Activated naive CD4-positive, alpha-beta T cell treated with anti-CD3 and anti-CD28 coated beads, Interleukin-2, amount 50 U/mL, for 72 hours (primary cell): Measurements from ENCODE around the gene JAG2. TPM values are rescaled to one million over a fixed set of nuclear protein-coding genes. Genes with fewer than 3 reads are reported as not detected.
"Not testable (repeated sequence)": the region's sequence is repeated elsewhere in the genome, so short reads cannot be mapped to it uniquely, and the experiment has no call there.

ENCODE experiments used
- ATAC-seq, 2 donors: fragments of 150-1000 bp; cut with Tn5 transposase; 2 replicates each; pipeline ENCODE4 v1.10.0; 2021; ENCODE audit warnings: mild to moderate bottlenecking in 2 of 2, moderate library complexity in 2 of 2
- DNase-seq, 2 donors: peaks; one replicate each; pipeline ENCODE4 v3.0.0; 2021 to 2022; ENCODE audit warnings: low spot score in 2 of 2
- H3K27ac Mint-ChIP-seq, 2 donors: one replicate each; pipeline ENCODE4 v1.8.0; 2022; ENCODE audit warnings: mild to moderate bottlenecking in 2 of 2, mixed read lengths in 2 of 2
- H3K36me3 Mint-ChIP-seq, 2 donors: one replicate each; pipeline ENCODE4 v1.8.0; 2022; ENCODE audit warnings: mixed read lengths in 2 of 2
- H3K9me3 Mint-ChIP-seq, 2 donors: one replicate each; pipeline ENCODE4 v1.8.0; 2022; ENCODE audit warnings: mixed read lengths in 2 of 2
- total RNA-seq, 2 donors: library from RNA; stranded (reverse); gene quantifications; one replicate each; pipeline ENCODE4 v1.2.3, GENCODE V29; 2022

The JAG2 gene
- total RNA-seq, 2 donors from 2014 or later: 4.3 to 10.5 TPM

- ATAC-seq (no peak), DNase-seq (no peak)
- Mint-ChIP-seq H3K36me3 (peaks cover 10 to 11% of the 10 kb centered on the region in 2 donors), H3K27ac (no peak overlapping the region), H3K9me3 (peaks cover 6 to 10% of the 10 kb centered on the region in 2 donors)
Observed at GRCh38 chr14:105126981-105127329, 41.6 kb downstream of the JAG2 start.

- ATAC-seq (no peak), DNase-seq (no peak)
- Mint-ChIP-seq H3K9me3 (peaks cover 6 to 13% of the 10 kb centered on the region in 2 donors), H3K27ac (no peak overlapping the region), H3K36me3 (peaks cover 16% of the 10 kb centered on the region in 2 donors)
Observed at GRCh38 chr14:105126126-105126980, 42.2 kb downstream of the JAG2 start.

- no peak for ATAC-seq
Observed at GRCh38 chr14:105124823-105125222, 43.8 kb downstream of the JAG2 start.

GRCh38 chr14:105123981-105124765, 44.4 kb downstream of the JAG2 start:
- Mint-ChIP-seq H3K9me3 (peaks cover 10 to 21% of the 10 kb centered on the region in 2 donors), H3K36me3 (peaks cover 21% of the 10 kb centered on the region in 2 donors), H3K27ac (no peak overlapping the region)
- ATAC-seq (no peak), DNase-seq (no peak)

More at GRCh38 chr14:105124823-105125222, 43.8 kb downstream of the JAG2 start:
- Mint-ChIP-seq H3K36me3 (peaks cover 21 to 26% of the 10 kb centered on the region in 2 donors), H3K27ac (no peak overlapping the region), H3K9me3 (peaks cover 10 to 21% of the 10 kb centered on the region in 2 donors)
- DNase-seq: no peak

DNA sequence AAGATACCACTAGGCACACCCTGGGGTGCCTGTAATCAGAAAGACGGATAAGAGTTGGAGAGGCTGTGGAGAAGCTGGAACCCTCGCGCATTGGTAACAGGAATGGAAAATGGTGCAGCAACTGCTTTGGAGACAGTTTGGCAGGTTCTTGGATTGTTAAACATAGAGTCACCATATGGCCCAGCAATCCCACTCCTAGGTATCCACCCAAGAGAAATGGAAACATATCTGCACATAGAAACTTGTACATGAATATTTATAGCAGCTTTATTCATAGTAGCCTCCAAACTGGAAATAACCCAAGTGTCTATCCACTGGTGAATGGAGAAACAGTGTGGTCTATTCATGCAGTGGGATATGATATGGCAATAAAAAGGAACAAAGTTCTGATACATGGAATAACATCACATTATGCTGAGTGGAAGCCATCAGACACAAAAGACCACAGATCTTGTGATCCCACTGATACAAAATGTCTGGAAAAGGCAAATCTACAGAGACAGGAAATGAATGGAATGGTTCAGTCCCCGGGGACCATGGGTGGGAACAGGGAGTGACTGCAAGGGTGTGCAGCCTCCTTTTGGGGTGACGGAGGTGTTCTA, 45.4 kb downstream of the JAG2 start:
- H3K9me3 Mint-ChIP-seq: peaks cover 10 to 21% of the 10 kb centered on the region in 2 donors
- no peak for DNase-seq
- peaks cover 21% of the 10 kb centered on the region in 2 donors for H3K36me3 Mint-ChIP-seq
- no peak overlapping the region for H3K27ac Mint-ChIP-seq
- no peak for ATAC-seq

DNA sequence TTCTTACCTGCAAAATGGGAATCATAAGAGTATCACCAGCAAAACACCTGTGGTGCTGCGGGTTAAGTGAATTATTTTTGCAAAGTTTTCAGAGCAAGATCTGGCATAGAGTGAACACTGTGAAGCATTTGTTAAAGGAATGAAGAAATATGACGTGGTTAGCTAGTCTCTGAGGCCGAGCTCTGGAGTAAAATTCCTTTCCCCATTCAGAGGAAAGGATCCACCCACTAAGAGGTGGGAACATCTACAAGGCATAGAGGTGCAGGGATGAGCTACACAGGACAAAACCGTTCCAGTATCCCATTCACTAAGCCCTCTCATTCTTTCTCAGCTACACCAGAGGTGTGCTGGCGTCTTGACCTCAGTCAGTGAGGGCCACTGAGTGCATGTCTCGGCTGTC, 48.5 kb downstream of the JAG2 start:
- no peak overlapping the region for H3K27ac Mint-ChIP-seq
- DNase-seq (no peak), ATAC-seq (no peak)
- peaks cover 21% of the 10 kb centered on the region in 2 donors for H3K36me3 Mint-ChIP-seq
- H3K9me3 Mint-ChIP-seq: peaks cover 10 to 21% of the 10 kb centered on the region in 2 donors

DNA sequence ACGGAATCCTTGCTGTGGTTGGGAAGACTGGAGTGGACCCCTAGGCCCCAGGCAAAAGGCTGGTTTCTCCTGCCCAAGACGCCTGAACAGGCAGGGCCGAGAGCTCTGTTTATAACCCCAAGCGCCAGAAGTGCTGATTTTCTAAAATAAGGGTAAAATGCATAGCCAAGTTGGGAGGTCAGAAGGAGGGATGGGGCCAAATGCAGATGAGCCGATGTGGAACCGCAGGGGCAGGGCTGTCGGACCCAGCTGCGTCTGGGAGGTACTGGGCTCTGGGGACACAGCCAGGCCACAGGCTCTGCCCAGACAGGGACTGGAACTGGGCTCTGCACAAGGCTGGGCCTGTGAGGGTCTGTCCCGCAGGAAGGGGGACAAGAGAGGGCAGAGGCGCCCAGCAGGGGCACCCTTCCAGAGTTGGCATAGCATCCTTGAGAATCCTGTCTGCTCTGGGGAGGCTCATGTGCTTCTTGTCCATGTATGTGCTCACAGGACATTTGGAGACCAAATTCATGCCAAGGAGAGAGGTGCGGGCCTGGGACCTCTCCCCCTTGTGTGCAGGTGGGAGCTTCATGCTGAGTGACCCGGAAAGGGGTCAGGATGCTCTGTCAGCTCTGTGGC, 49.1 kb downstream of the JAG2 start:
- ATAC-seq (no peak), DNase-seq (no peak)
- Mint-ChIP-seq H3K9me3 (peaks cover 10 to 21% of the 10 kb centered on the region in 2 donors), H3K27ac (no peak overlapping the region), H3K36me3 (peaks cover 21% of the 10 kb centered on the region in 2 donors)

DNA sequence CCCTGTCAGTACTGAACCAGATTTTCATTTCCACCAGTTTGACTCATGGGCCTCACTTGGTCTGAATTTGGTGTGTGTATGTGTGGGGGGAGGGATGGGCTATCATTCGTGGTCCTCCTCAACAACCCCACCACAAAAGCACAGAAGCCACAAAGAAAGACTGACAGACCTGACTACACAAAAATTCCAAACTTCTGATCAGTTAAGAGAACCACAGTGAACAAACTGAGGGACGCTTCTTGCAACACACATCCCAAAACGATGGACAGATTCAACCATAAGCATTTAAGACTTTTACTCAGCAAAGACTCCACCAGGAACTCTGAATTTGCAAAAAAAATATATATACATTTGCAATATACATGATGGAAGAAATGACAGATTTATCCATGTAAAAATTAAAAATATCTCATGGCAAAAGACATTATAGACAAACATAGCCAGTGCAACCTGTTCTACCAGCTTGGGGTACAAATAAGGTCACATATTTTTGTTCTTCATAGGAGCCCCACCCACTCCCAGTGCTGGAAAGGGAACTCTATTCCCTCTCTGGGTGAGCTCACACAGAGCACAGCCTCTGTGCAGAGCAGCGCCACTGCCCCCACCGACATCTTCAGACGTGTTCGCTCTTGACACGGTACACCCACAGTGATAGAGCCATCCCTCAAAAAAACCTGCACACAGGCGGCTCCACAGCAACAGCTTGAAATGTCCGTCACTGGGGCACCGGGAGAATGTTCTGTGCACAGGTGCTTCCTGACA, 49.7 kb downstream of the JAG2 start:
- DNase-seq (no peak), ATAC-seq (no peak)
- Mint-ChIP-seq H3K36me3 (peaks cover 21% of the 10 kb centered on the region in 2 donors), H3K27ac (no peak overlapping the region), H3K9me3 (peaks cover 10 to 21% of the 10 kb centered on the region in 2 donors)

- Mint-ChIP-seq H3K36me3 (peaks cover 21% of the 10 kb centered on the region in 2 donors), H3K9me3 (peaks cover 10 to 19% of the 10 kb centered on the region in 2 donors), H3K27ac (no peak overlapping the region)
- no peak for ATAC-seq
- no peak for DNase-seq
Observed at GRCh38 chr14:105117710-105118385, 50.7 kb downstream of the JAG2 start.

GRCh38 chr14:105117257-105117646, 51.3 kb downstream of the JAG2 start:
- H3K36me3 Mint-ChIP-seq: peaks cover 15 to 18% of the 10 kb centered on the region in 2 donors
- H3K27ac Mint-ChIP-seq: no peak overlapping the region
- ATAC-seq (no peak), DNase-seq (no peak)
- H3K9me3 Mint-ChIP-seq: peaks cover 7 to 13% of the 10 kb centered on the region in 2 donors

DNA sequence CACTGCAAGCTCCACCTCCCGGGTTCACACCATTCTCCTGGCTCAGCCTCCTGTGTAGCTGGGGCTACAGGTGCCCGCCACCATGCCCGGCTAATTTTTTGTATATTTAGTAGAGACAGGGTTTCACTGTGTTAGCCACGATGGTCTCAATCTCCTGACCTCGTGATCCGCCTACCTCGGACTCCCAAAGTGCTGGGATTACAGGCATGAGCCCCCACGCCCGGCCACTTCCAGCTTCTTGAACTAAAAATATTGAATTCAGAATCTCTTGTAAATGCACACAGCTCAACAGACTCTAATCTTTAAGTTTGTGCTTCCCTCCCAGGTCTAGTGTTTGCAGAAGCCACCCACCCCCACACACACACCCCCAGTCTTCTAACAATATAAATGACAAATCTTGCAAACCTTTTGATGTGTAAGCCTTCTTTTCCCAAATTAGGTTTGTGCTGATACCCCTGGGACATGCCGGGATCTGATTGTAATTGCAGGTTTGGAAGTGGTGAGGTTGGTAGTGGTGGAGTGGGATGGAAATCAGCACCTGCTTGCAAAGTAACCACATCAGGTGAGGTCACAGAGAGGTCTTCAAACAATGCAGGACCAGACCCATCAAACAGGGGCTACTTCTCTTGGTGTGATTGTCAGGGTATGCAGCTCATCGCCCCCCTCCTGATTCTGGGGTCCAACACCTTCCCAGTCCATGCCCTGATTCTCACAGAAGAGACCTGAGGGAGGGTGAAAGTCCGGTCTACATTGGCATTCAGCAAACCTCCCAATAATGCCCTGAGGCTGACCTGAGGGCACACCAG, 51.9 kb downstream of the JAG2 start:
- no peak for DNase-seq
- no peak overlapping the region for H3K27ac Mint-ChIP-seq
- H3K9me3 Mint-ChIP-seq: peaks cover 4 to 10% of the 10 kb centered on the region in 2 donors
- no peak for ATAC-seq
- peaks cover 9 to 13% of the 10 kb centered on the region in 2 donors for H3K36me3 Mint-ChIP-seq

GRCh38 chr14:105109243-105109642, 59.3 kb downstream of the JAG2 start:
- DNase-seq, H3K36me3 Mint-ChIP-seq, H3K27ac Mint-ChIP-seq, ATAC-seq, H3K9me3 Mint-ChIP-seq: not testable (repeated sequence)

- DNase-seq (no peak), ATAC-seq (no peak)
- Mint-ChIP-seq H3K9me3 (no peaks in the 10 kb centered on the region), H3K27ac (no peak overlapping the region), H3K36me3 (no peaks in the 10 kb centered on the region)
Observed at GRCh38 chr14:105108516-105108864, 60.1 kb downstream of the JAG2 start.

- no peak overlapping the region for H3K27ac Mint-ChIP-seq
- no peak for ATAC-seq
- DNase-seq: no peak
- no peaks in the 10 kb centered on the region for H3K9me3 Mint-ChIP-seq
- no peaks in the 10 kb centered on the region for H3K36me3 Mint-ChIP-seq
Observed at GRCh38 chr14:105107781-105108515, 60.6 kb downstream of the JAG2 start.
